GM12878 (cell line): Measurements from ENCODE around the gene TAS2R19. TPM values are rescaled to one million over a fixed set of nuclear protein-coding genes. Genes with fewer than 3 reads are reported as not detected.

Experiments
- ATAC-seq: fragments of 200-7000 bp; cut with Tn5 transposase; 3 replicates; pipeline ENCODE4 v1.9.1; 2020; ENCODE audit warnings: mild to moderate bottlenecking, moderate library complexity
- BruUV-seq: library from RNA; stranded (reverse); fragments of 400-500 nt; replicated peaks from 2 replicates; lab custom pipeline; 2021; lab: Mats Ljungman, UMichigan
- CTCF ChIA-PET: fragments of 300-600 bp; sonication (Branson Sonifier 250); formaldehyde crosslinking; extraction: SDS; loops from one replicate; lab custom pipeline; 2021; ENCODE audit warnings: inconsistent platforms; lab: Yijun Ruan, JAX
- POLR2A ChIA-PET: fragments of 350-600 bp; formaldehyde crosslinking; extraction: SDS; loops from one replicate; lab custom pipeline; 2021; ENCODE audit warnings: inconsistent platforms; lab: Charles Lee
- RAD21 ChIA-PET: fragments of 300-600 bp; sonication (Branson Sonifier 250); formaldehyde crosslinking; loops from one replicate; lab custom pipeline; 2023; ENCODE audit warnings: antibody characterized with exemption; ENCODE audit not compliant: unreplicated experiment; lab: Charles Lee
- SMC1A ChIA-PET: fragments of 300-600 bp; sonication (Branson Sonifier 250); formaldehyde crosslinking; loops from one replicate; lab custom pipeline; 2023; ENCODE audit not compliant: unreplicated experiment, uncharacterized antibody; lab: Charles Lee
- DNase-seq: peaks from one replicate; pipeline ENCODE4 v3.0.0-alpha.2; 2011; ENCODE audit warnings: low read depth, low spot score
- FAIRE-seq: peaks from 3 replicates; lab custom pipeline; 2011; peaks lifted over from hg19 to GRCh38; lab: Jason Lieb, UNC
- H2AFZ ChIP-seq: 2 replicates; pipeline ENCODE4 v1.6.0; 2011; ENCODE audit warnings: low read depth, low read length, control low read depth; ENCODE audit not compliant: control insufficient read depth
- H3K27ac ChIP-seq: 2 replicates; pipeline ENCODE4 v1.5.1; 2011; ENCODE audit warnings: control low read depth; ENCODE audit not compliant: control insufficient read depth, insufficient read depth
- H3K27me3 ChIP-seq, 2 experiments: replicated peaks in 1 of 2; 2 replicates each; pipeline versions ENCODE4 v1.6.0 to v1.6.1; 2011; ENCODE audit warnings: low read length in 1 of 2; ENCODE audit not compliant: control insufficient read depth in 2 of 2, insufficient read depth in 2 of 2
- H3K36me3 ChIP-seq, 2 experiments: 2 replicates each; pipeline ENCODE4 v1.5.1; 2011; ENCODE audit warnings: low read length in 1 of 2; ENCODE audit not compliant: control insufficient read depth in 2 of 2, insufficient read depth in 2 of 2
- H3K4me1 ChIP-seq: 2 replicates; pipeline ENCODE4 v1.6.1; 2011; ENCODE audit warnings: mild to moderate bottlenecking, low read length, moderate library complexity, mixed read lengths; ENCODE audit not compliant: control insufficient read depth, insufficient read depth
- H3K4me2 ChIP-seq: 2 replicates; pipeline ENCODE4 v1.6.0; 2011; ENCODE audit warnings: control low read depth; ENCODE audit not compliant: control insufficient read depth, insufficient read depth
- H3K4me3 ChIP-seq: fragments of 200-600 bp; sonication (generic); 2 replicates; pipeline ENCODE4 v1.5.1; 2016
- H3K79me2 ChIP-seq: 2 replicates; pipeline ENCODE4 v1.6.0; 2011; ENCODE audit warnings: low read length; ENCODE audit not compliant: control insufficient read depth, insufficient read depth
- H3K9ac ChIP-seq: 2 replicates; pipeline ENCODE4 v1.8.0; 2011; ENCODE audit warnings: low read length, control low read depth, mixed read lengths; ENCODE audit not compliant: control insufficient read depth, insufficient read depth
- H3K9me3 ChIP-seq: replicated peaks from 3 replicates; pipeline ENCODE4 v1.5.1; 2011; ENCODE audit warnings: mild to moderate bottlenecking, low read length; ENCODE audit not compliant: control insufficient read depth, insufficient read depth
- H4K20me1 ChIP-seq: 2 replicates; pipeline ENCODE4 v1.6.0; 2011; ENCODE audit not compliant: control insufficient read depth, insufficient read depth
- BHLHE40 ChIP-seq, 2 experiments: fragments of 450-650 bp in 1 of 2; IDR thresholded peaks; 2 replicates each; pipeline ENCODE4 v1.6.1; 2011 to 2017; ENCODE audit warnings: low read depth in 2 of 2, borderline replicate concordance in 1 of 2, improper control_type of control experiment in 1 of 2, low read length in 1 of 2, mild to moderate bottlenecking in 1 of 2
- BRCA1 ChIP-seq: IDR thresholded peaks from 2 replicates; pipeline ENCODE4 v1.6.1; 2011; ENCODE audit warnings: low read depth, low read length, improper control_type of control experiment
- CEBPZ ChIP-seq: fragments of 150-350 bp; IDR thresholded peaks from 2 replicates; pipeline ENCODE4 v1.6.1; 2016; ENCODE audit warnings: low read depth, low read length
- E2F4 ChIP-seq: IDR thresholded peaks from 2 replicates; pipeline ENCODE4 v1.6.1; 2012; ENCODE audit warnings: low read depth, low read length, improper control_type of control experiment
- GABPA ChIP-seq: IDR thresholded peaks from 2 replicates; pipeline ENCODE4 v1.6.1; 2014; ENCODE audit warnings: antibody characterized with exemption, low read depth, mild to moderate bottlenecking, inconsistent platforms
- HCFC1 ChIP-seq: fragments of 150-350 bp; IDR thresholded peaks from 2 replicates; pipeline ENCODE4 v1.6.1; 2014; ENCODE audit warnings: low read length
- NR2C2 ChIP-seq: IDR thresholded peaks from 2 replicates; pipeline ENCODE4 v1.6.1; 2011; ENCODE audit warnings: borderline replicate concordance, low read depth; ENCODE audit not compliant: control insufficient read depth, insufficient read length
- RB1 ChIP-seq: fragments of 450-650 bp; formaldehyde crosslinking; IDR thresholded peaks from 2 replicates; pipeline ENCODE4 v1.6.1; 2017; ENCODE audit warnings: mild to moderate bottlenecking, borderline replicate concordance
- SPI1 ChIP-seq: IDR thresholded peaks from 2 replicates; pipeline ENCODE4 v1.6.1; 2011; ENCODE audit warnings: low read depth, mild to moderate bottlenecking, low read length, moderate library complexity, borderline replicate concordance; ENCODE audit not compliant: insufficient read depth
- SUZ12 ChIP-seq: fragments of 200-600 bp; sonication (generic); IDR thresholded peaks from one replicate; pipeline ENCODE4 v1.6.1; 2018; ENCODE audit warnings: antibody characterized with exemption, mild to moderate bottlenecking; ENCODE audit not compliant: unreplicated experiment
- TCF7 ChIP-seq: IDR thresholded peaks from 2 replicates; pipeline ENCODE4 v1.6.1; 2014; ENCODE audit warnings: antibody characterized with exemption, borderline replicate concordance
- WGBS: methylation state at CpG from one replicate; pipeline ENCODE4 v1.1.6; 2016; ENCODE audit warnings: low lambda C conversion rate; ENCODE audit not compliant: insufficient replicate concordance, insufficient coverage; ENCODE audit errors: missing lambda C conversion rate; 5-methylcytosine and 5-hydroxymethylcytosine counted together
- in situ Hi-C: fragments of 300-500 bp; cut with MboI; formaldehyde crosslinking; loops from 9 replicates; pipeline ENCODE4 v1.14.3; 2018; ENCODE audit warnings: mixed read lengths
- intact Hi-C: fragments of 100-400 bp; cut with micrococcal nuclease; formaldehyde crosslinking; loops from one replicate; pipeline ENCODE4 v1.14.2; 2022; ENCODE audit not compliant: unreplicated experiment
- polyA plus RNA-seq, 11 experiments: library from polyadenylated mRNA; depleted of rRNA in 4 of 11; unstranded in 6 of 11; stranded (reverse) in 5 of 11; fragments of >200 nt; fragmentation: Nextera tagmentation in 4 of 11; fragmentation: Illumina TruSeq in 1 of 11; extraction: Ambion mirVana in 4 of 11; extraction: Trizol in 1 of 11; gene quantifications; 1 replicate in 1 of 11; 2 replicates in 10 of 11; pipeline versions ENCODE4 v1.2.1 to v1.2.3, GENCODE V29; 2011 to 2016; ENCODE audit warnings: inconsistent platforms in 2 of 11, missing spikeins in 2 of 11, low read depth in 1 of 11
- total RNA-seq, 4 experiments: library from RNA; depleted of rRNA in 3 of 4; stranded (reverse); fragments of >200 nt in 3 of 4; fragmentation: Illumina TruSeq in 1 of 4; extraction: Trizol in 1 of 4; gene quantifications; 2 replicates each; pipeline versions ENCODE4 v1.2.1 to v1.2.3, GENCODE V29; 2013 to 2021

The TAS2R19 gene
- total and polyA plus RNA-seq, 10 of the 15 experiments (the other 5 are each of a cell fraction or from before 2014, with no cell fraction given), result 0.10 to 6.9 (median 0.46) TPM; not detected in 1

GRCh38 chr12:11069854-11070365, 47.5 kb upstream of the TAS2R19 start:
- Histone ChIP-seq H2AFZ (no peak overlapping the region), H3K27ac (no peak overlapping the region), H3K36me3 (no peaks in the 10 kb centered on the region), H3K4me2 (no peak overlapping the region), H3K4me1 (no peaks in the 10 kb centered on the region), H4K20me1 (no peaks in the 10 kb centered on the region), H3K79me2 (no peaks in the 10 kb centered on the region), H3K27me3 (no peaks in the 10 kb centered on the region), H3K9me3 (no peaks in the 10 kb centered on the region; the same call in 2 of the 3 replicates), H3K4me3 (no peak overlapping the region), H3K9ac (no peak overlapping the region)
- ChIA-PET RAD21 (no interaction called here), SMC1A (no interaction called here), POLR2A (no interaction called here), CTCF (no interaction called here)
- TF ChIP-seq GABPA, result no peak
- in situ Hi-C loops (loop anchor here (5.0 kb wide), 1 partner anchor 53 kb away; no protein-coding TSS in a partner anchor), intact Hi-C loops (loop anchor here (1.0 kb wide), 1 partner anchor 55 kb away; no protein-coding TSS in a partner anchor)
- DNase-seq, result no peak
- no peak for FAIRE-seq
- no peak for ATAC-seq
- BruUV-seq, result no TSS peak
- 85% methylated on average over 5 of the region's 5 CpGs for WGBS

- CTCF ChIA-PET, result no interaction called here
- no peaks in the 10 kb centered on the region for H3K4me1 ChIP-seq
- no TSS peak for BruUV-seq
- TF ChIP-seq SPI1 (no peak), RB1 (no peak), CEBPZ (no peak), BRCA1 (no peak), SUZ12 (no peak), BHLHE40 (IDR thresholded peaks at IDR 0.05; ENCODE audit: borderline replicate concordance in 1 of 2, low read depth in 2 of 2, low read length in 1 of 2) (no peak), TCF7 (no peak), NR2C2 (no peak), HCFC1 (no peak), E2F4 (no peak)
- intact Hi-C loops, result no loop called here
- H2AFZ ChIP-seq, result no peak overlapping the region
- H3K27me3 ChIP-seq, result no peaks in the 10 kb centered on the region
- no peak for FAIRE-seq
- H3K36me3 ChIP-seq, result no peaks in the 10 kb centered on the region
- RAD21 ChIA-PET, result no interaction called here
- H3K9me3 ChIP-seq, result no peaks in the 10 kb centered on the region; the same call in 2 of the 3 replicates
- no peaks in the 10 kb centered on the region for H3K79me2 ChIP-seq
- in situ Hi-C loops, result no loop called here
- no peak overlapping the region for H3K27ac ChIP-seq
- no peak for ATAC-seq
- WGBS, result 88% methylated on average over 2 of the region's 2 CpGs
- H3K9ac ChIP-seq, result no peak overlapping the region
- H3K4me3 ChIP-seq, result no peak overlapping the region
- DNase-seq, result no peak
- no peaks in the 10 kb centered on the region for H4K20me1 ChIP-seq
- POLR2A ChIA-PET, result no interaction called here
- SMC1A ChIA-PET, result no interaction called here
- H3K4me2 ChIP-seq, result no peak overlapping the region
Measured at GRCh38 chr12:11067514-11067913, 45.1 kb upstream of the TAS2R19 start.
